Stimulated activated CD8-positive, alpha-beta memory T cell treated with anti-CD3 and anti-CD28 coated beads, Interleukin-15, amount 100 ng/mL, for 4 hours (primary cell): ENCODE data around the gene RNF144B.
"Not testable (repeated sequence)": the region's sequence is repeated elsewhere in the genome, so short reads cannot be mapped to it uniquely, and the experiment has no call there.

Experiments used
- DNase-seq, 2 donors: peaks; one replicate each; pipeline ENCODE4 v3.0.0-alpha.2; 2020; ENCODE audit warnings: low read depth in 2 of 2

Gene RNF144B

GRCh38 chr6:18387061-18387721 lies at the start of gene RNF144B:
Gene RNF144B (plus strand): TSS chr6:18387350. CDS start chr6:18399535, 12,185 bp downstream.
- peak; percentile 32 to 36 for DNase-seq

DNA sequence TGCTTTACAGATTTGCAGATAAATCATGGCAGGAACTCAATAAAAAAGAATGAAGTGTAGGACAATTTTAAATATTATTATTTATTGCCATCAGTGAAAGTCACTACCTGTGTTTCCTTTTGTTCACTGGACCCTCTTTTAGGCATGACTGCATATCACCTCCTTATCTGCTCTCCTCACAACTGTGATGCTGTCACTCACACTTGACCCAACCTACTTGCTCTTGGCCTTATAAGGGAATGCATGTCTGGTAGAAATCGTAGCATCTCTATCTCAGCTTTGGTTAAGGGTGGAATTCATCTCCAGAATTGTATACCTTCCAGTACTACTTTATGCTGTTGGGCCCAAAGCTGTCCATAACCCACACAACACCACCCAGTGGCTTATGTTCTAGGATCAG lies 47.6 kb upstream of the RNF144B start:
- DNase-seq: no peak

GRCh38 chr6:18340781-18341551 lies 46.2 kb upstream of the RNF144B start:
- DNase-seq: no peak

GRCh38 chr6:18342223-18342622 lies 44.9 kb upstream of the RNF144B start:
- no peak for DNase-seq

- no peak for DNase-seq
Observed at GRCh38 chr6:18343741-18344140, 43.4 kb upstream of the RNF144B start.

GRCh38 chr6:18347021-18347577 lies 40.1 kb upstream of the RNF144B start:
- DNase-seq: no peak

GRCh38 chr6:18347866-18348265 lies 39.3 kb upstream of the RNF144B start:
- no peak for DNase-seq

GRCh38 chr6:18349386-18349785 lies 37.8 kb upstream of the RNF144B start:
- no peak for DNase-seq

- no peak for DNase-seq
Observed at GRCh38 chr6:18350271-18350670, 36.9 kb upstream of the RNF144B start.

DNA sequence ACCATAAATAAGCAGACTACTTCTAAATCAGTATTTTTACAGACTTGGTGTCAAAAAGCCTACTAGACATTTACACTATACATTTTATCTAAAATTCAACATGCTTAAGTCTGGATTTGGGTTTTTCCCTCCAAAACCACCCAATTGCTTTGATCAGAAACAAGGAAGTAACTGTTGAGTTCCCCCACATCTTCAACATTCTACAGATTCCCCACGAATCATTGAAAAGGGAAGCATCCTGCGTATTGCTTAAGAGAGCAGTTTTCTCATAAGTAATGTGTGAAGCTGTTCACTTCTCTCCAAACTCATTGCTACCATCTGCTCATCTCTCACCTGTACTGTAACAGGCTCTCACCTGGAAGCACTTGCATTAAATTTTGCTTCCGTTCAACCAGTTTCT lies 36.4 kb upstream of the RNF144B start:
- DNase-seq: no peak

DNA sequence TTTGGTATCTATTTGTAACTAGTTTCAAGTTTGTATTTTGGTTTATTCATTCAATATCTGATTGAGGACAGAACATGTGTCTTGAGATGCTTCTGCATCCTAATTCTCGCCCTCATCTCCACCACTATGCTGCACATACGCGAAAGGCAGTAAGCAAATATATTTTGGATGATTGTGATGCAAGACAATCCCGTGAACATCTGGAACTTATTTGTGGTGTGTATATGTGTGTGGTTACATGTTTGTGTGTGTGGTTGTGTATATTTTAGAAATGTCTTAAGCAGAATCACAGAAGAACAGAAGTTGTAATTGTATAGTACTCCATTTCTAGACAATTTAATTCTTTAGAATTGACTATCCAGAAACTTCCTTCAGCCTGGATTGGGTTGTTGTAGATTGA lies 35.1 kb upstream of the RNF144B start:
- DNase-seq: no peak

- no peak for DNase-seq
Observed at GRCh38 chr6:18352842-18353241, 34.3 kb upstream of the RNF144B start.

- DNase-seq: no peak
Observed at GRCh38 chr6:18353251-18353650, 33.9 kb upstream of the RNF144B start.

DNA sequence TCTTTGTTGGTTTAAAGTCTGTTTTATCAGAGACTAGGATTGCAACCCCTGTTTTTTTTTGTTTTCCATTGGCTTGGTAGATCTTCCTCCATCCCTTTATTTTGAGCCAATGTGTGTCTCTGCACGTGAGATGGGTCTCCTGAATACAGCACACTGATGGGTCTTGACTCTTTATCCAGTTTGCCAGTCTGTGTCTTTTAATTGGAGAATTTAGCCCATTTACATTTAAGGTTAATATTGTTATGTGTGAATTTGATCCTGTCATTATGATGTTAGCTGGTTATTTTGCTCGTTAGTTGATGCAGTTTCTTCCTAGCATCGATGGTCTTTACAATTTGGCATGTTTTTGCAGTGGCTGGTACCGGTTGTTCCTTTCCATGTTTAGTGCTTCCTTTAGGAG lies 29.6 kb upstream of the RNF144B start:
- not testable (repeated sequence) for DNase-seq

GRCh38 chr6:18359237-18359885 lies 27.8 kb upstream of the RNF144B start:
- no peak for DNase-seq

GRCh38 chr6:18360188-18360587 lies 27.0 kb upstream of the RNF144B start:
- no peak for DNase-seq

DNA sequence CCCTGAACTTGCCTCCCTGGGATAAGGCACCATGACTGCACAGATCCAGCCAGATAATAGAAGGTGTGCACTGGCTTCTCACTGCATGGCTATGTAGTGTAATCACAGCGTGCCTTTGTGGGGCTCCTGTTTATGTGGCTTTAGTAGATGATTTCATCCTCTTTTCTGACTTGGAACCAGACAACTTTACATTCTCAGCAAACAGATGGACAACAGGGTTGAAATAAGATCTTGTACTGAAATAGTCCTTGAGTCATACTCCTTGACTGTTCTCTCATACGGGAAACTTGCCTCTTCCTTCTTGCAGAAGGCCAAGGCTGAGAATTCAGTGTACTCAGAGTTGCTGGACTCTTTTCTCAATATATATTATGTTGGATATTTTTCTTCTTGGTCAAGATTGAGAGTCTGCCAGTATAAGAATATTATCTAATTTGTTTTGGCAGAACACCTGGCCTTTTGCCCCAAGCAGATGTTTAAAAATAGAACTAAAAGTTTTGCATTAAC lies 25.0 kb upstream of the RNF144B start:
- no peak for DNase-seq

GRCh38 chr6:18363746-18364145 lies 23.4 kb upstream of the RNF144B start:
- no peak for DNase-seq

GRCh38 chr6:18364561-18364960 lies 22.6 kb upstream of the RNF144B start:
- DNase-seq: not testable (repeated sequence)

DNA sequence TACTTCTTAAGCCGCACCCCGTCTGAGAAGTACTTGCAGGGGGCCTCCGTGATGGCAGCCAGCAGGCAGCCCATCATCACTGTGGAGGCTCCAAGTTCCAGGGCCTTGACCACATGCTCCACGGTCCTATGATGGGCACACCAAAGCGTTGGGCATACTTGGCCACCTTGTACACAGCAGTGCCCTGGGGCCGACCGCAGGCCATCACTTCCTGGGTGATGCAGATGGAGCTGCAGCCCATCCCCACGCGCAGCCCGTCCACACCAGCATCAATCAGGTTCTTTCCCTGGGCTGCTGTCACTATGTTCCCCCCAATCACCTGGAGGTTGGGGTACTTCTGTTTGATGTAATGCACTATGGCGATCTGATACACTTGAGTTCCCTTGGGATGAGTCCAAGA lies 19.8 kb upstream of the RNF144B start:
- DNase-seq: no peak

- no peak for DNase-seq
Observed at GRCh38 chr6:18368277-18369105, 18.7 kb upstream of the RNF144B start.
